Measurements from ENCODE around the gene INTS15.

Gene INTS15

DNA sequence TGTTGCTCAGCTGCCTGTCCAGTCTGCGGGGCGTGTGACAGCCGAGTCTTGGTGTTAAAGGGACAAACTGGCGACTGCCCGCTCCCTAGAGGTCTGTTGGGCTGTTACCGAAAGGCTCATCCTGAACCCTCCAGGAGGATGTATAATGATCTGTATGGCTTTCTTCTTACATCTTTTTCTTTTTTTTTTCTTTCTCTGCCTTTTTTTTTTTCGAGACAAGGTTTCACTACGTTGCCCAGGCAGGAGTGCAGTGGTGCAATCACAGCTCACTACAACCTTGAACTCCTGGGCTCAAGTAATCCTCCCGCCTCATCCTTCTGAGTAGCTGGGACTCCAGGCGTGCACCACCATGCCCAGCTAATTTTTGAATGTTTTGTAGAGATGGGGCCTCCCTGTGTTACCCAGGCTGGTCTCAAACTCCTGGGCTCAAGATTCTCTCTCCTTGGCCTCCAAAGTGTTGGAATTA is 857 bp downstream of the INTS15 start:
- no peak for TF ChIP-seq CTCF (IDR thresholded peaks at IDR 0.05; ENCODE audit: control insufficient read depth, insufficient read depth, low read depth, low read length, missing control alignments)
- peak overlapping the region; percentile 84 for H3K4me3 ChIP-seq (ENCODE audit: control insufficient read depth, low read depth, low read length)
- DNase-seq (ENCODE audit: low read depth) = no peak

- TF ChIP-seq CTCF (IDR thresholded peaks at IDR 0.05; ENCODE audit: control insufficient read depth, insufficient read depth, low read depth, low read length, missing control alignments) = no peak
- H3K4me3 ChIP-seq (ENCODE audit: control insufficient read depth, low read depth, low read length) = no peak overlapping the region
- DNase-seq (ENCODE audit: low read depth) = no peak
These were observed 10.3 kb downstream of the INTS15 start for GRCh38 chr7:6600093-6600492.

GRCh38 chr7:6604458-6604857 is 14.6 kb downstream of the INTS15 start:
- no peak for DNase-seq (ENCODE audit: low read depth)
- TF ChIP-seq CTCF (IDR thresholded peaks at IDR 0.05; ENCODE audit: control insufficient read depth, insufficient read depth, low read depth, low read length, missing control alignments) = no peak
- no peak overlapping the region for H3K4me3 ChIP-seq (ENCODE audit: control insufficient read depth, low read depth, low read length)

DNA sequence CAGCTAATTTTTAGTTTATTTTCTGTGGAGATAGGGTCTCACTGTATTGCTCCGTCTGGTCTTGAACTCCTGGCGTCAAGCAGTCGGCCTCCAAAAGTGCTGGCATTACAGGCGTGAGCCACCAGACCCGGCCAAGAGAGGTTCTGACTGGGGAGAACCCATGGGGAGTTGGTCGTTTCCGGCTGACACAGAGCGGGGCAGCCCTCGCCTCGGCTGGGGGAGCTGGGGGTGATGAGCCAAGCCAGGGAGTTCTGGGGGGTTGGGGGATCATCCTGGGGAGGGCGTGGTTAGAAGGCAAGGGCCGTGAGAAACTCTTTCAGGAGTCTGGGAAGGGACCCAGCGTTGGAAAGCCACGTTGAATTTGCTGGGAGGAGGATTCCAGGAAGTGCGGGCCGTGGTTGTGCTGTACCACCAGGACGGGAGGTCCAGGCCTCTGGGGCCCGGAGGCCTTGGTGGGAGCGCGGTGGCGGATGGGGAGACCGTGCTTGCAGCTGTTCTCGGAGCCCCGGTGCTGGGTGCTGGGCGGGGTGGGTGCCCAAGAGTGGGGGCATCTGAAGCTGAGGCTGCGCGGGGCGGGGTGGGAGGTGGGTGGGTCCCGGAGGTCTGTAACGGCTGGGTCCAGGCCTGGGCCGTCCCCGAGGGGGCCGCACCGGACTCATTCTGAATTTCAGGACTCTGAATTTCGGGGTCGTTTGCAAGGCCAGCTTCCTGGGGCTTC is 17.2 kb downstream of the INTS15 start:
- TF ChIP-seq CTCF (IDR thresholded peaks at IDR 0.05; ENCODE audit: control insufficient read depth, insufficient read depth, low read depth, low read length, missing control alignments) = no peak
- DNase-seq (ENCODE audit: low read depth) = no peak
- H3K4me3 ChIP-seq (ENCODE audit: control insufficient read depth, low read depth, low read length) = no peak overlapping the region

DNA sequence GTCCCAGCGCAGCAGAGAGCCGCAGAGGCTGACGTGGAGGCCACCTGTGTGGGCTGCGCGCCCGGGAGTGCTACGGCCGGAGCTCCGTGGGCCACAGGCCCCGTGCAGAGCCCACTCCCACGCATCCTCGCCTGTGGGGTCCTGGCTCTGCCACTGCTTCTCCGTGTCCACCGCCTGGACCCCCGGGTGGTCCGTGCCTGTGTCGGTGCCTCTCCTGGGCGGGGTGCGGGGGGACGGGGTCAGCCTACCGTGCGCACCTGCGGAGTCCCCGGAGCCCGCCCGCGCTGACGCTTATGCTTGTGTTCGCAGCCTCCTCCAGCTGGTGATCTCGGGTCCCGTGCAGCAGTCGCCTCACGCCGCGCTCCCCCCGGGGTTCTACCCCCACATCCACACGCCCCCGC is 17.8 kb downstream of the INTS15 start:
- no peak for TF ChIP-seq CTCF (IDR thresholded peaks at IDR 0.05; ENCODE audit: control insufficient read depth, insufficient read depth, low read depth, low read length, missing control alignments)
- DNase-seq (ENCODE audit: low read depth) = no peak
- H3K4me3 ChIP-seq (ENCODE audit: control insufficient read depth, low read depth, low read length) = no peak overlapping the region

- no peak for DNase-seq (ENCODE audit: low read depth)
- no peak for TF ChIP-seq CTCF (IDR thresholded peaks at IDR 0.05; ENCODE audit: control insufficient read depth, insufficient read depth, low read depth, low read length, missing control alignments)
These were observed 18.3 kb downstream of the INTS15 start for GRCh38 chr7:6608081-6608480.

More at GRCh38 chr7:6608081-6608480, 18.3 kb downstream of the INTS15 start:
- no peak overlapping the region for H3K4me3 ChIP-seq (ENCODE audit: control insufficient read depth, low read depth, low read length)

Data from AG09309 (cell line).